Liver (tissue), 9 donors: ENCODE data around the gene MOK. TPM values are rescaled to one million over a fixed set of nuclear protein-coding genes. Genes with fewer than 3 reads are reported as not detected.

Experiments
- DNase-seq: peaks from one replicate; pipeline ENCODE4 v3.0.0-alpha.2; 2017; ENCODE audit warnings: low spot score
- H3K27ac ChIP-seq, 2 donors: one replicate each; pipeline ENCODE4 v1.7.0; 2013; ENCODE audit warnings: inconsistent platforms in 2 of 2, low read length in 2 of 2, control low read depth in 1 of 2, low read depth in 1 of 2, mild to moderate bottlenecking in 1 of 2
- H3K27me3 ChIP-seq, 4 donors: one replicate each; pipeline versions ENCODE4 v1.6.1 to v1.7.0; 2013; ENCODE audit warnings: low read length in 3 of 4, inconsistent platforms in 1 of 4, mild to moderate bottlenecking in 1 of 4, moderate library complexity in 1 of 4; ENCODE audit not compliant: control insufficient read depth in 4 of 4, insufficient read depth in 4 of 4
- H3K36me3 ChIP-seq, 4 donors: one replicate each; pipeline versions ENCODE4 v1.6.1 to v1.7.0; 2013; ENCODE audit warnings: low read length in 3 of 4, mild to moderate bottlenecking in 3 of 4, low read depth in 1 of 4, moderate library complexity in 1 of 4; ENCODE audit not compliant: control insufficient read depth in 4 of 4, insufficient read depth in 3 of 4
- H3K4me1 ChIP-seq, 4 donors: one replicate each; pipeline versions ENCODE4 v1.6.1 to v1.7.0; 2013; ENCODE audit warnings: low read length in 3 of 4, mild to moderate bottlenecking in 3 of 4, moderate library complexity in 1 of 4; ENCODE audit not compliant: control insufficient read depth in 4 of 4, insufficient read depth in 4 of 4
- H3K4me3 ChIP-seq, 3 donors: one replicate each; pipeline versions ENCODE4 v1.6.1 to v1.7.0; 2013; ENCODE audit warnings: low read length in 3 of 3, control low read depth in 1 of 3, low read depth in 1 of 3, mild to moderate bottlenecking in 1 of 3
- H3K9ac ChIP-seq, 2 donors: one replicate each; pipeline ENCODE4 v1.7.0; 2013; ENCODE audit warnings: low read length in 2 of 2, mild to moderate bottlenecking in 2 of 2, moderate library complexity in 2 of 2, control low read depth in 1 of 2, low read depth in 1 of 2
- H3K9me3 ChIP-seq, 4 donors: one replicate each; pipeline versions ENCODE4 v1.6.1 to v1.7.0; 2013; ENCODE audit warnings: low read length in 3 of 4; ENCODE audit not compliant: control insufficient read depth in 4 of 4
- ATF3 ChIP-seq: IDR thresholded peaks from 2 replicates; pipeline ENCODE4 v1.6.1; 2016; ENCODE audit warnings: antibody characterized with exemption
- CTCF ChIP-seq: fragments of 150-350 bp; IDR thresholded peaks from 2 replicates; pipeline ENCODE4 v1.5.1; 2017; ENCODE audit warnings: improper control_type of control experiment, low read depth, low read length; ENCODE audit not compliant: missing input control
- EGR1 ChIP-seq, 2 donors: IDR thresholded peaks; 2 replicates each; pipeline ENCODE4 v1.6.1; 2016 to 2018; ENCODE audit warnings: antibody characterized with exemption in 2 of 2, low read depth in 2 of 2
- FOXA1 ChIP-seq: IDR thresholded peaks from 2 replicates; pipeline ENCODE4 v1.6.1; 2016; ENCODE audit warnings: antibody characterized with exemption
- FOXA2 ChIP-seq: IDR thresholded peaks from 2 replicates; pipeline ENCODE4 v1.6.1; 2016; ENCODE audit warnings: antibody characterized with exemption
- GABPA ChIP-seq, 2 donors: IDR thresholded peaks in 1 of 2; conservative IDR thresholded peaks in 1 of 2; 2 replicates each; pipeline ENCODE4 v1.6.1; 2016; ENCODE audit warnings: antibody characterized with exemption in 2 of 2, mild to moderate bottlenecking in 1 of 2, moderate library complexity in 1 of 2
- HNF4A ChIP-seq, 2 donors: conservative IDR thresholded peaks; 2 replicates each; pipeline ENCODE4 v1.6.1; 2016; ENCODE audit warnings: antibody characterized with exemption in 2 of 2, mild to moderate bottlenecking in 2 of 2
- HNF4G ChIP-seq: IDR thresholded peaks from 2 replicates; pipeline ENCODE4 v1.6.1; 2016; ENCODE audit warnings: antibody characterized with exemption
- JUND ChIP-seq, 2 donors: IDR thresholded peaks; 2 replicates each; pipeline ENCODE4 v1.6.1; 2016; ENCODE audit warnings: antibody characterized with exemption in 2 of 2
- MAX ChIP-seq: IDR thresholded peaks from 2 replicates; pipeline ENCODE4 v1.6.1; 2016; ENCODE audit warnings: antibody characterized with exemption
- NR2F2 ChIP-seq: IDR thresholded peaks from 2 replicates; pipeline ENCODE4 v1.6.1; 2016; ENCODE audit warnings: antibody characterized with exemption
- RAD21 ChIP-seq, 2 donors: IDR thresholded peaks; 2 replicates each; pipeline ENCODE4 v1.6.1; 2016; ENCODE audit warnings: antibody characterized with exemption in 2 of 2, mild to moderate bottlenecking in 2 of 2
- RXRA ChIP-seq, 2 donors: IDR thresholded peaks; 2 replicates each; pipeline ENCODE4 v1.6.1; 2017 to 2018; ENCODE audit warnings: antibody characterized with exemption in 2 of 2, mild to moderate bottlenecking in 1 of 2
- SP1 ChIP-seq: IDR thresholded peaks from 2 replicates; pipeline ENCODE4 v1.6.1; 2018; ENCODE audit warnings: antibody characterized with exemption, mild to moderate bottlenecking
- TAF1 ChIP-seq: conservative IDR thresholded peaks from 2 replicates; pipeline ENCODE4 v1.6.1; 2016; ENCODE audit warnings: antibody characterized with exemption, mild to moderate bottlenecking
- YY1 ChIP-seq: IDR thresholded peaks from 2 replicates; pipeline ENCODE4 v1.6.1; 2016; ENCODE audit warnings: antibody characterized with exemption, mild to moderate bottlenecking
- WGBS: extraction: QIAGEN DNeasy Blood & Tissue Kit; methylation state at CpG from one replicate; pipeline ENCODE4 v1.1.7; 2013; 5-methylcytosine and 5-hydroxymethylcytosine counted together
- polyA plus RNA-seq, 2 donors: library from polyadenylated mRNA; stranded (reverse) in 1 of 2; unstranded in 1 of 2; fragments of 200-250 nt in 1 of 2; fragments of >200 nt in 1 of 2; fragmentation: Nextera tagmentation in 1 of 2; extraction: Ambion mirVana in 1 of 2; gene quantifications; one replicate each; pipeline versions ENCODE4 v1.2.1 to v1.2.3, GENCODE V29; 2013 to 2015
- total RNA-seq, 2 donors: library from RNA; depleted of rRNA; stranded (reverse); fragments of >200 nt; gene quantifications; one replicate each; pipeline ENCODE4 v1.2.3, GENCODE V29; 2014
- TF ChIP-seq, protein P1 (sequence below): IDR thresholded peaks from 2 replicates; pipeline ENCODE4 v1.6.1; 2016; ENCODE audit warnings: antibody characterized with exemption
- TF ChIP-seq, protein P2 (sequence below): IDR thresholded peaks from 2 replicates; pipeline ENCODE4 v1.6.1; 2016; ENCODE audit warnings: antibody characterized with exemption, mild to moderate bottlenecking
- donor health status: healthy.
- donor health status: healthy.
- donor health status: healthy.
- donor health status: healthy.
- donor health status: healthy.

The MOK gene
- total and polyA plus RNA-seq, 4 donors: 2.4 to 6.4 (median 2.9) TPM

GRCh38 chr14:102201776-102202175 lies 103.2 kb downstream of the MOK start:
- WGBS: 95% methylated on average over 4 of the region's 4 CpGs
- H3K4me3 ChIP-seq: no peak overlapping the region
- TF ChIP-seq CTCF: no peak
- TF ChIP-seq RAD21 (IDR thresholded peaks at IDR 0.05): no peak
- no peak for TF ChIP-seq SP1
- no peak overlapping the region for H3K9ac ChIP-seq
- H3K27ac ChIP-seq: no peak overlapping the region
- no peaks in the 10 kb centered on the region for H3K9me3 ChIP-seq
- no peaks in the 10 kb centered on the region for H3K27me3 ChIP-seq
- peaks cover 0 to 25% (median 15%) of the 10 kb centered on the region in 4 donors for H3K36me3 ChIP-seq
- H3K4me1 ChIP-seq: no peaks in the 10 kb centered on the region
- DNase-seq: no peak

GRCh38 chr14:102201353-102201738 lies 103.6 kb downstream of the MOK start:
- Histone ChIP-seq H3K9me3 (no peaks in the 10 kb centered on the region), H3K36me3 (peaks cover 0 to 25% (median 15%) of the 10 kb centered on the region in 4 donors), H3K4me3 (no peak overlapping the region), H3K27me3 (no peaks in the 10 kb centered on the region), H3K9ac (no peak overlapping the region), H3K27ac (no peak overlapping the region), H3K4me1 (no peaks in the 10 kb centered on the region)
- 90% methylated on average over 9 of the region's 9 CpGs for WGBS
- TF ChIP-seq TAF1: no peak
- no peak for TF ChIP-seq GABPA (IDR thresholded peaks at IDR 0.05 in 1 of 2, conservative IDR thresholded peaks at IDR 0.05 in 1 of 2)
- TF ChIP-seq CTCF: no peak
- no peak for TF ChIP-seq FOXA1
- TF ChIP-seq SP1: no peak
- TF ChIP-seq NR2F2: no peak
- no peak for TF ChIP-seq MAX
- TF ChIP-seq RXRA (IDR thresholded peaks at IDR 0.05): no peak
- TF ChIP-seq HNF4G: no peak
- TF ChIP-seq ATF3: no peak
- TF ChIP-seq, protein P1, sequence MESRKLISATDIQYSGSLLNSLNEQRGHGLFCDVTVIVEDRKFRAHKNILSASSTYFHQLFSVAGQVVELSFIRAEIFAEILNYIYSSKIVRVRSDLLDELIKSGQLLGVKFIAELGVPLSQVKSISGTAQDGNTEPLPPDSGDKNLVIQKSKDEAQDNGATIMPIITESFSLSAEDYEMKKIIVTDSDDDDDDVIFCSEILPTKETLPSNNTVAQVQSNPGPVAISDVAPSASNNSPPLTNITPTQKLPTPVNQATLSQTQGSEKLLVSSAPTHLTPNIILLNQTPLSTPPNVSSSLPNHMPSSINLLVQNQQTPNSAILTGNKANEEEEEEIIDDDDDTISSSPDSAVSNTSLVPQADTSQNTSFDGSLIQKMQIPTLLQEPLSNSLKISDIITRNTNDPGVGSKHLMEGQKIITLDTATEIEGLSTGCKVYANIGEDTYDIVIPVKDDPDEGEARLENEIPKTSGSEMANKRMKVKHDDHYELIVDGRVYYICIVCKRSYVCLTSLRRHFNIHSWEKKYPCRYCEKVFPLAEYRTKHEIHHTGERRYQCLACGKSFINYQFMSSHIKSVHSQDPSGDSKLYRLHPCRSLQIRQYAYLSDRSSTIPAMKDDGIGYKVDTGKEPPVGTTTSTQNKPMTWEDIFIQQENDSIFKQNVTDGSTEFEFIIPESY: no peak
- TF ChIP-seq RAD21 (IDR thresholded peaks at IDR 0.05): no peak
- no peak for TF ChIP-seq JUND (IDR thresholded peaks at IDR 0.05)
- no peak for TF ChIP-seq HNF4A (conservative IDR thresholded peaks at IDR 0.05)
- TF ChIP-seq, protein P2, sequence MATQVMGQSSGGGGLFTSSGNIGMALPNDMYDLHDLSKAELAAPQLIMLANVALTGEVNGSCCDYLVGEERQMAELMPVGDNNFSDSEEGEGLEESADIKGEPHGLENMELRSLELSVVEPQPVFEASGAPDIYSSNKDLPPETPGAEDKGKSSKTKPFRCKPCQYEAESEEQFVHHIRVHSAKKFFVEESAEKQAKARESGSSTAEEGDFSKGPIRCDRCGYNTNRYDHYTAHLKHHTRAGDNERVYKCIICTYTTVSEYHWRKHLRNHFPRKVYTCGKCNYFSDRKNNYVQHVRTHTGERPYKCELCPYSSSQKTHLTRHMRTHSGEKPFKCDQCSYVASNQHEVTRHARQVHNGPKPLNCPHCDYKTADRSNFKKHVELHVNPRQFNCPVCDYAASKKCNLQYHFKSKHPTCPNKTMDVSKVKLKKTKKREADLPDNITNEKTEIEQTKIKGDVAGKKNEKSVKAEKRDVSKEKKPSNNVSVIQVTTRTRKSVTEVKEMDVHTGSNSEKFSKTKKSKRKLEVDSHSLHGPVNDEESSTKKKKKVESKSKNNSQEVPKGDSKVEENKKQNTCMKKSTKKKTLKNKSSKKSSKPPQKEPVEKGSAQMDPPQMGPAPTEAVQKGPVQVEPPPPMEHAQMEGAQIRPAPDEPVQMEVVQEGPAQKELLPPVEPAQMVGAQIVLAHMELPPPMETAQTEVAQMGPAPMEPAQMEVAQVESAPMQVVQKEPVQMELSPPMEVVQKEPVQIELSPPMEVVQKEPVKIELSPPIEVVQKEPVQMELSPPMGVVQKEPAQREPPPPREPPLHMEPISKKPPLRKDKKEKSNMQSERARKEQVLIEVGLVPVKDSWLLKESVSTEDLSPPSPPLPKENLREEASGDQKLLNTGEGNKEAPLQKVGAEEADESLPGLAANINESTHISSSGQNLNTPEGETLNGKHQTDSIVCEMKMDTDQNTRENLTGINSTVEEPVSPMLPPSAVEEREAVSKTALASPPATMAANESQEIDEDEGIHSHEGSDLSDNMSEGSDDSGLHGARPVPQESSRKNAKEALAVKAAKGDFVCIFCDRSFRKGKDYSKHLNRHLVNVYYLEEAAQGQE: no peak
- TF ChIP-seq YY1: no peak
- no peak for TF ChIP-seq EGR1 (IDR thresholded peaks at IDR 0.05; ENCODE audit: low read depth in 2 of 2)
- no peak for TF ChIP-seq FOXA2
- no peak for DNase-seq
